ENCODE results near the gene CD109. TPM values are rescaled to one million over a fixed set of nuclear protein-coding genes. Genes with fewer than 3 reads are reported as not detected.
"Not testable (repeated sequence)": the region's sequence is repeated elsewhere in the genome, so short reads cannot be mapped to it uniquely, and the experiment has no call there.

The CD109 gene
- polyA plus RNA-seq, 1 donor from 2014 or later = 0.07 TPM

DNA sequence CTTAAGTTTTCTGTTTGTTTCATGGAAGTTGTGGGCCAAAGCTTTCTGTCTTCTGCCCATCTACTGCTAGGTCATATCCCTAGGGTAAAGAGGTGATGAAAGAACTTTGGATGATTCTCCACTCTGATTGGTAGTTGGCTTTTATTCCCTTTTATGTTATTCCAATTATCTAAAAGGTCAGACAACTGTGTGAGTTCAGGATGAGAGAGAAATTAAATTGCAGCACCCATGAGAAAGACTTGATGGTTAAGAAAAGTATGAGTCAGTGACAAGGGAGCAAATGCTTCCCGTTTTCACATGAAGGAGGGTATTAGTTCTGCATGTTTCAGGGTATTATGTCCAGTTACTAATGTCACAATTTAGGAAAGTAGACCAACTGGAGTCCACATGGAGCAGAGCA, 136.3 kb downstream of the CD109 start:
- no peak overlapping the region for H3K27ac ChIP-seq (ENCODE audit: low read length)
- H3K9me3 ChIP-seq (ENCODE audit: low read length) = no peaks in the 10 kb centered on the region
- no peaks in the 10 kb centered on the region for H3K27me3 ChIP-seq (ENCODE audit: insufficient read depth, low read depth, low read length)
- no peak overlapping the region for H3K4me3 ChIP-seq (ENCODE audit: low read length)
- no peak overlapping the region for H2AFZ ChIP-seq (ENCODE audit: low read depth, low read length)
- TF ChIP-seq, protein P1, sequence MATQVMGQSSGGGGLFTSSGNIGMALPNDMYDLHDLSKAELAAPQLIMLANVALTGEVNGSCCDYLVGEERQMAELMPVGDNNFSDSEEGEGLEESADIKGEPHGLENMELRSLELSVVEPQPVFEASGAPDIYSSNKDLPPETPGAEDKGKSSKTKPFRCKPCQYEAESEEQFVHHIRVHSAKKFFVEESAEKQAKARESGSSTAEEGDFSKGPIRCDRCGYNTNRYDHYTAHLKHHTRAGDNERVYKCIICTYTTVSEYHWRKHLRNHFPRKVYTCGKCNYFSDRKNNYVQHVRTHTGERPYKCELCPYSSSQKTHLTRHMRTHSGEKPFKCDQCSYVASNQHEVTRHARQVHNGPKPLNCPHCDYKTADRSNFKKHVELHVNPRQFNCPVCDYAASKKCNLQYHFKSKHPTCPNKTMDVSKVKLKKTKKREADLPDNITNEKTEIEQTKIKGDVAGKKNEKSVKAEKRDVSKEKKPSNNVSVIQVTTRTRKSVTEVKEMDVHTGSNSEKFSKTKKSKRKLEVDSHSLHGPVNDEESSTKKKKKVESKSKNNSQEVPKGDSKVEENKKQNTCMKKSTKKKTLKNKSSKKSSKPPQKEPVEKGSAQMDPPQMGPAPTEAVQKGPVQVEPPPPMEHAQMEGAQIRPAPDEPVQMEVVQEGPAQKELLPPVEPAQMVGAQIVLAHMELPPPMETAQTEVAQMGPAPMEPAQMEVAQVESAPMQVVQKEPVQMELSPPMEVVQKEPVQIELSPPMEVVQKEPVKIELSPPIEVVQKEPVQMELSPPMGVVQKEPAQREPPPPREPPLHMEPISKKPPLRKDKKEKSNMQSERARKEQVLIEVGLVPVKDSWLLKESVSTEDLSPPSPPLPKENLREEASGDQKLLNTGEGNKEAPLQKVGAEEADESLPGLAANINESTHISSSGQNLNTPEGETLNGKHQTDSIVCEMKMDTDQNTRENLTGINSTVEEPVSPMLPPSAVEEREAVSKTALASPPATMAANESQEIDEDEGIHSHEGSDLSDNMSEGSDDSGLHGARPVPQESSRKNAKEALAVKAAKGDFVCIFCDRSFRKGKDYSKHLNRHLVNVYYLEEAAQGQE (IDR thresholded peaks at IDR 0.05; ENCODE audit: borderline replicate concordance) = no peak
- TF ChIP-seq EZH2 (IDR thresholded peaks at IDR 0.05; ENCODE audit: borderline replicate concordance, insufficient read depth, low read length, poor library complexity, severe bottlenecking) = no peak
- TF ChIP-seq POLR2AphosphoS5 (IDR thresholded peaks at IDR 0.05) = no peak
- TF ChIP-seq, protein P2, sequence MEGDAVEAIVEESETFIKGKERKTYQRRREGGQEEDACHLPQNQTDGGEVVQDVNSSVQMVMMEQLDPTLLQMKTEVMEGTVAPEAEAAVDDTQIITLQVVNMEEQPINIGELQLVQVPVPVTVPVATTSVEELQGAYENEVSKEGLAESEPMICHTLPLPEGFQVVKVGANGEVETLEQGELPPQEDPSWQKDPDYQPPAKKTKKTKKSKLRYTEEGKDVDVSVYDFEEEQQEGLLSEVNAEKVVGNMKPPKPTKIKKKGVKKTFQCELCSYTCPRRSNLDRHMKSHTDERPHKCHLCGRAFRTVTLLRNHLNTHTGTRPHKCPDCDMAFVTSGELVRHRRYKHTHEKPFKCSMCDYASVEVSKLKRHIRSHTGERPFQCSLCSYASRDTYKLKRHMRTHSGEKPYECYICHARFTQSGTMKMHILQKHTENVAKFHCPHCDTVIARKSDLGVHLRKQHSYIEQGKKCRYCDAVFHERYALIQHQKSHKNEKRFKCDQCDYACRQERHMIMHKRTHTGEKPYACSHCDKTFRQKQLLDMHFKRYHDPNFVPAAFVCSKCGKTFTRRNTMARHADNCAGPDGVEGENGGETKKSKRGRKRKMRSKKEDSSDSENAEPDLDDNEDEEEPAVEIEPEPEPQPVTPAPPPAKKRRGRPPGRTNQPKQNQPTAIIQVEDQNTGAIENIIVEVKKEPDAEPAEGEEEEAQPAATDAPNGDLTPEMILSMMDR (IDR thresholded peaks at IDR 0.05; ENCODE audit: poor library complexity, severe bottlenecking) = no peak
- no peak for TF ChIP-seq MXI1 (conservative IDR thresholded peaks at IDR 0.05; ENCODE audit: poor library complexity, severe bottlenecking)
- no peak for TF ChIP-seq SMC3 (conservative IDR thresholded peaks at IDR 0.05; ENCODE audit: poor library complexity)
- no peak for TF ChIP-seq RAD21 (conservative IDR thresholded peaks at IDR 0.05)
- TF ChIP-seq EP300 (conservative IDR thresholded peaks at IDR 0.05; ENCODE audit: poor library complexity, severe bottlenecking) = no peak
- no peak for TF ChIP-seq TAF1 (IDR thresholded peaks at IDR 0.05; ENCODE audit: low read depth)
- no peaks in the 10 kb centered on the region for H3K36me3 ChIP-seq (ENCODE audit: insufficient read depth, low read length)
- H3K9ac ChIP-seq (ENCODE audit: low read length) = no peak overlapping the region
- H4K20me1 ChIP-seq (ENCODE audit: insufficient read depth) = no peaks in the 10 kb centered on the region
- no peaks in the 10 kb centered on the region for H3K9me2 ChIP-seq (ENCODE audit: insufficient read depth, low read length)
- H3K79me2 ChIP-seq (replicated peaks; ENCODE audit: insufficient read depth, low read length) = no peaks in the 10 kb centered on the region
- no peak overlapping the region for H3K4me2 ChIP-seq (ENCODE audit: low read length)
- H3F3A ChIP-seq (ENCODE audit: insufficient read depth, low read length, poor library complexity, severe bottlenecking) = no peaks in the 10 kb centered on the region

DNA sequence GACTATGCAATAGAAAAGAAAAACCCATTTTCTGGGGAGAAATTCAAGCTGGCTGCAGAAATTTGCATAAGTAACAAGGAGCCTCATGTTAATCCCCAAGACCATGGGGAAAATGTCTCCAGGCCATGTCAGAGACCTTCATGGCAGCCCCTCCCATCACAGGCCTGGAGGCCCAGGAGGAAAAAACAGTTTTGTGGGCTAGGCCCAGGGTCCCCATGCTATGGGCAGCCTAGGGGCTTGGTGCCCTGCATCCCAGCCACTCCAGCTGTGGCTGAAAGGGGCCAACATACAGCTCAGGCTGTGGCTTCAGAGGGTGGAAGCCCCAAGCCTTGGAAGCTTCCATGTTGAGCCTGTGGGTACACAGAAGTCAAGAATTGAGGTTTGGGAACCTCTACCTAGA, 148.7 kb downstream of the CD109 start:
- not testable (repeated sequence) for H3K9me3 ChIP-seq (ENCODE audit: low read length); H3K27ac ChIP-seq (ENCODE audit: low read length); H3F3A ChIP-seq (ENCODE audit: insufficient read depth, low read length, poor library complexity, severe bottlenecking); H3K4me2 ChIP-seq (ENCODE audit: low read length); H3K27me3 ChIP-seq (ENCODE audit: insufficient read depth, low read depth, low read length); H2AFZ ChIP-seq (ENCODE audit: low read depth, low read length); H3K9me2 ChIP-seq (ENCODE audit: insufficient read depth, low read length); H3K36me3 ChIP-seq (ENCODE audit: insufficient read depth, low read length); H3K9ac ChIP-seq (ENCODE audit: low read length); H3K4me3 ChIP-seq (ENCODE audit: low read length); H3K79me2 ChIP-seq (replicated peaks; ENCODE audit: insufficient read depth, low read length); H4K20me1 ChIP-seq (ENCODE audit: insufficient read depth)

- H3K27me3 ChIP-seq (ENCODE audit: insufficient read depth, low read depth, low read length); H4K20me1 ChIP-seq (ENCODE audit: insufficient read depth); H3K36me3 ChIP-seq (ENCODE audit: insufficient read depth, low read length); H3F3A ChIP-seq (ENCODE audit: insufficient read depth, low read length, poor library complexity, severe bottlenecking); H2AFZ ChIP-seq (ENCODE audit: low read depth, low read length); H3K79me2 ChIP-seq (replicated peaks; ENCODE audit: insufficient read depth, low read length); H3K9me2 ChIP-seq (ENCODE audit: insufficient read depth, low read length); H3K9ac ChIP-seq (ENCODE audit: low read length); H3K4me2 ChIP-seq (ENCODE audit: low read length); H3K4me3 ChIP-seq (ENCODE audit: low read length); H3K9me3 ChIP-seq (ENCODE audit: low read length); H3K27ac ChIP-seq (ENCODE audit: low read length): not testable (repeated sequence)
Measured at GRCh38 chr6:73851048-73851447, 155.0 kb downstream of the CD109 start.
